ENCODE results near the gene PPP2R3A. TPM values are rescaled to one million over a fixed set of nuclear protein-coding genes. Genes with fewer than 3 reads are reported as not detected.

The PPP2R3A gene
- polyA plus RNA-seq, 3 donors = 19.7 to 24.6 (median 21.3) TPM

DNA sequence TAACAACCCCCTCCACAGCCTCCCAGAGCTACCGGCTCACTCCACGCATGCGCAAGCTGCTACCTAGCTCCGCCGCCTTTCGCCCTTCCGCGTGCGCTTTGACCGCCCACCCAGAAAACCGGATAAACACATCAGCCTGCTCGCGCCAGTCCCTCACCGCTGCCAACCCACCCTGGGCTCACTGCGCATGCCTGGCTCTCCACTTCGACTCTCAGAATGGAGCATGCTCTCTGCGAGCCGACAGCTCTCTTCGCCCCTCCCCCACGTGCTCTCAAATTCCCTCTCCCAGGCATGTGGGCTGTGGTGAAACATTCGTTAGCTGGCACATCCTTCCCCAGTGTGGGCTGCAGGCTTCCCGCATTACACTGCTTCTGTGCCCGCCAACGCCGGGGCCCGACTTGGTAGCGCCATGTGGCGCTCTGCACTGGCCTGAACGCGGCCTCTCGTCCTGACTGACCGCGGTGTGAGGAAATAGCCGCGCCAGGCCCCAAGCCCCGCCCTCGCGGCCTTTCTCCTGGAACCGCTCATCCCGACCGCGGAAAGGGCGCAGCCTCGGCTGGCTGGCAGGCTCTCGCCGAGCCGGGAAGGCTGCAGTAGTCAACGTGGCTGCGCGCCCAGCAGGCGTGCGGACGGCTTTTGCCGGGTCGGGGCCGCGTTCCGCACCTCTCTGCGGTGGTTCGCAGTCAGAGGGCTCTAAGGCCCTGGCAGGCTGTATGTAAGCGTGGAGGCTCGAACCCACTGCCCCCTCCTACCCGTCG lies 231.1 kb downstream of the PPP2R3A start:
- peak; percentile 99 to 100 (median 100) for DNase-seq (ENCODE audit: extremely low read depth in 1 of 11, low read depth in 9 of 11, low spot score in 4 of 11)

DNA sequence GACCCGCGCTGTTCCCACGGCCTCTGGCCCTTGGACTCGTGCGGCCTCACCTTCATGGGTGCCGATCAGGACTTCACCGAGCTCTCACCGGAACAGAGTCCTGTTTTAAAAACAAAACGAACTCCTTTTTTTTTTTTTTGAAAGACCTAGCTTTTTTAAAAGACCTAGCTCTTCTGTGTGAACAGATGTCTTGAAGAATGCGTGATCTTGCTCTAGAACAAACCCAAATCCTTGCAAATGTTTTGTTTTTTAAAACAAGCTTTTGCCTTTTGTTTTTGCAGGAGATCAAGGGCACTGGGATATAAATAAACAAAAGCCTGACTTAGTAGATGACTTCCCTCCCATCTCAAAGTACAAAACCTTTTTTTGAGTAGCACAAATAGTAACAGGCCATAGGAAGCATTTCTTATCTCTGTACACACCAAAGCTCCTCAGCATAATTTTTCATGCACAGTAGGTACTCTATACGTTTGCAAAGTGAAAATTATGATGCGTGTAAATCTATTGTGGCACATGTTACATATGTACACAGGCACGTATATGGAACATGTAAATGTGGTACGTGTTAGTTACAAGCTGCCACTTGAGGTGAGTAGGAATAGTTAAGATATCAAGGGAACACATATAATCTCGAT lies 231.7 kb downstream of the PPP2R3A start:
- peak in 1 of 11 donors; percentile 27 for DNase-seq (ENCODE audit: extremely low read depth in 1 of 11, low read depth in 9 of 11, low spot score in 4 of 11)

Other genes starting within 250 kb of the PPP2R3A start
- gene MSL2, start 230.6 kb downstream of the PPP2R3A start, polyA plus RNA-seq (ENCODE audit: insufficient read length in 3 of 3) = 10 to 100 TPM; 42.0 to 55.4 (median 46.9) TPM

Data from renal cortex interstitium (tissue), 11 donors.